SK-N-MC (cell line): ENCODE results near the gene POU3F1.

Source experiments
- DNase-seq: peaks from one replicate; pipeline ENCODE4 v3.0.0-alpha.2; 2011; ENCODE audit warnings: low read depth, low spot score
- H3K27ac ChIP-seq: fragments of 200-600 bp; sonication (generic); 2 replicates; pipeline ENCODE4 v1.5.1; 2016; ENCODE audit warnings: mixed run types
- H3K36me3 ChIP-seq: fragments of 200-600 bp; sonication (generic); 2 replicates; pipeline ENCODE4 v1.6.1; 2017; ENCODE audit warnings: antibody characterized with exemption, low read length, mixed read lengths; ENCODE audit not compliant: insufficient read depth
- H3K4me3 ChIP-seq: fragments of 200-600 bp; sonication (generic); 2 replicates; pipeline ENCODE4 v1.5.1; 2016
- H3K9ac ChIP-seq: fragments of 200-600 bp; sonication (generic); 2 replicates; pipeline ENCODE4 v1.8.0; 2017; ENCODE audit warnings: mixed run types, mixed read lengths; ENCODE audit not compliant: insufficient read length
- H3K9me3 ChIP-seq: fragments of 200-600 bp; sonication (generic); 2 replicates; pipeline ENCODE4 v1.6.1; 2017; ENCODE audit warnings: low read depth, mild to moderate bottlenecking, antibody characterized with exemption, low read length, moderate library complexity, mixed read lengths
- EZH2 ChIP-seq: fragments of 200-600 bp; sonication (generic); IDR thresholded peaks from one replicate; pipeline ENCODE4 v1.6.1; 2017; ENCODE audit warnings: antibody characterized with exemption
- FOXP2 ChIP-seq: optimal IDR thresholded peaks from 2 replicates; pipeline ENCODE3; 2011; ENCODE audit warnings: mild to moderate bottlenecking, moderate library complexity; ENCODE audit not compliant: insufficient read depth; ENCODE audit errors: extremely low read length, control extremely low read depth
- POLR2AphosphoS5 ChIP-seq: IDR thresholded peaks from 2 replicates; pipeline ENCODE4 v1.6.1; 2012; ENCODE audit warnings: mild to moderate bottlenecking, low read depth, low read length, borderline replicate concordance

The POU3F1 gene

DNA sequence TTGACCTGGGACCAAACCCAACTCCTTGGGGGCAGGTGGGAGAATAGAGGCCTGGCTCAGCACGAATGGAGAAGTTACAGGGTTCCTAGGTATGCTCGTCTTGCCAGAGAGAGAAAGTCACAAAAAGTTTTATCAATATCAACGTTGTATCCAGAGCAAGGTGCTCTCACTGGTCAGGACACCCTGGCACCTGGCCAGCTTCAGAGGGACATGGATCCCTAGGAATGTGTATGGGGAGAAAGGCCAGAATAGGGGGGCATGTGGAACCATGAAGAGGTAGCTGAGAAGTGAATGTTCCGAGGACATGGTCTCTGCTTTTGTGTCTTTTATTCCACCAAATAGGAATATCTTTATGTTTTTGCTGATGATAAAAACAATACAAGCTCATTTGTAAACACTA, 9.4 kb upstream of the POU3F1 start:
- H3K9ac ChIP-seq, result no peak overlapping the region
- TF ChIP-seq EZH2, result no peak
- no peak for TF ChIP-seq POLR2AphosphoS5
- no peak for TF ChIP-seq FOXP2
- H3K36me3 ChIP-seq, result no peaks in the 10 kb centered on the region
- no peak overlapping the region for H3K27ac ChIP-seq
- no peaks in the 10 kb centered on the region for H3K9me3 ChIP-seq
- H3K4me3 ChIP-seq, result no peak overlapping the region
- no peak for DNase-seq

DNA sequence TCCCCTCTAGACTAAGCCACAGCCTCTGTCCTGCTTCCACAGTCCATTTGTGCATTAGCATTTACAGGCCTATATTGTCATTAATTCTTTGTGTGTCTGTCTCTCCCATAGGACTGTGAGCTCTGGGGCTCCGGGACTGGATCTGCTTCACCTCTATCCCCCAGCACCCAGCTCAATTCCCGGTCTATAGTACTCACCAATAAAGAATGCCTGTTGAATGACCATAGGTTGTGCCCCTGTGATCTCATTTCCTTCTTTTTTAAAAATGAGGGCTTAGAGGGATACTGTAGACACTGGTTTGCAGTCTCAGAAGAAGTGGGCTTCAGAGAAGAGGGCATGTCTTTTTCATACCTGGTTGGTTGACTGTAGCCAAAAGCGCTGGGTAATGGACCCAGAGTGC, 8.8 kb upstream of the POU3F1 start:
- Histone ChIP-seq H3K27ac (no peak overlapping the region), H3K9ac (no peak overlapping the region), H3K9me3 (no peaks in the 10 kb centered on the region), H3K36me3 (no peaks in the 10 kb centered on the region), H3K4me3 (no peak overlapping the region)
- DNase-seq, result no peak
- no peak for TF ChIP-seq EZH2
- TF ChIP-seq FOXP2, result no peak
- no peak for TF ChIP-seq POLR2AphosphoS5

DNA sequence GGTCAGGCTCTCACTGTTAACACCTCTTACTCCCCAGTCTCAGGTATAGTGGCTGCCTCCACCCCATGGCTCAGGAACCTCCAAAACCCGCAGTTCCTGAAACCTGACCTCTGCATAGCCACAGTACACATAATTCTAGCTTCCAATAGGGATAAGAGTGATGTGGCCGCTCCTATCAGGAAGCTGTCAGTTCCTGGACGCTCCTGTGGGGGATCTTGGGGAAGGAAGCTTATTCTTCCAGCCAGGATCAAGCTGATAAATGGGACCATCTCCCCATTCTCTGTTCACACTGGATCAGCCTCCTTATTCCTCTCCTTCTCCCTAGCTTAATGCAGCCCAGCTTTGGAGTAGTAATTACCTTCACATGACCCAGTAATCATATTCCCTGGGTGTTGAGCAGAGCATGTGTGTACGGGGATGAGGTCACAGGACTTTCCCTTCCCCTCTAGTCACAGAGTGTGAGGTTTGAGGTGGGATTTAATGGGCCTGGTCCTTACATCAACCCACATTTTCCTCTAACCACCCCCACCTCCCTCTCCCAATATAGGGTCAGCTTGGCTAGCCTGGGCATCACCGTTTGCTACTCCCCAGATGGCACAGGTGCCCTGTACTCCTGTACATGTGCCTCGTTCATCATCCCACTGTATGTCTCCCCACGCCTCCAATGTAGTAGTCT, 7.0 kb upstream of the POU3F1 start:
- no peak for DNase-seq
- Histone ChIP-seq H3K4me3 (no peak overlapping the region), H3K9ac (no peak overlapping the region), H3K36me3 (no peaks in the 10 kb centered on the region), H3K9me3 (no peaks in the 10 kb centered on the region), H3K27ac (no peak overlapping the region)
- TF ChIP-seq FOXP2, result no peak
- TF ChIP-seq POLR2AphosphoS5, result no peak
- TF ChIP-seq EZH2, result no peak

DNA sequence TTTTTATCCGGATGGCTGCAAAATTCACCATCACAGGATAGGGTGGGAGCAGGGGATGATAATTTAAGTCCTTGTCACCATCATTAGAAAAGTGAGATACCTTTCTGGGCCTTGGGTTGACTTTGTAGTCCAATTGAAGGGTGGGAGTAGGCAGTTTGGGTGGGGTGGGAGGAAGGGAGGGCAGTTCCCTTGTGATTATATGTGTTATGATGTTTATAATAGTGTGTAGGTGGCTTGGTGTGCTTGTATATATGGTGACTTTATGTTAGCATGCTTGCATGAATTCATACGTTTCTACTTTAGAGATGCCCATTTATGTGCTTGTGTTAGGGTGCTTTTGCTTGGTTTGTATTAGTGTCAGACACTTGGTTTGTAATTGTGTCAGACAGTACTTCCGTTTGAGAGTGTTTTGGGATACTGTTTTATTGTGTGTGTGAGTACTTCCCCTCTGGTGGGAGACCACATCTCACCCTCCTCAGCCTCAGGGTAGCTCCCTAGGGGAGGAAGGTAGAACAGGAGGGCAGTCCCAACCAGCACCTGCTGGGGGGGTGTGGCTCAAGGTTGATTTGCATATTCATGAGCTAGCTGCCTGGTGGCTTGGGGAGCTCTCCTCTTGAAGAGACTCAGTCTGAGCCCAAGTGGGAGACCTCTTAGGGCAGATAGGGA, 6.3 kb upstream of the POU3F1 start:
- no peak overlapping the region for H3K27ac ChIP-seq
- H3K4me3 ChIP-seq, result no peak overlapping the region
- TF ChIP-seq FOXP2 (no peak), POLR2AphosphoS5 (no peak), EZH2 (no peak)
- no peaks in the 10 kb centered on the region for H3K36me3 ChIP-seq
- no peak overlapping the region for H3K9ac ChIP-seq
- no peak for DNase-seq
- no peaks in the 10 kb centered on the region for H3K9me3 ChIP-seq

DNA sequence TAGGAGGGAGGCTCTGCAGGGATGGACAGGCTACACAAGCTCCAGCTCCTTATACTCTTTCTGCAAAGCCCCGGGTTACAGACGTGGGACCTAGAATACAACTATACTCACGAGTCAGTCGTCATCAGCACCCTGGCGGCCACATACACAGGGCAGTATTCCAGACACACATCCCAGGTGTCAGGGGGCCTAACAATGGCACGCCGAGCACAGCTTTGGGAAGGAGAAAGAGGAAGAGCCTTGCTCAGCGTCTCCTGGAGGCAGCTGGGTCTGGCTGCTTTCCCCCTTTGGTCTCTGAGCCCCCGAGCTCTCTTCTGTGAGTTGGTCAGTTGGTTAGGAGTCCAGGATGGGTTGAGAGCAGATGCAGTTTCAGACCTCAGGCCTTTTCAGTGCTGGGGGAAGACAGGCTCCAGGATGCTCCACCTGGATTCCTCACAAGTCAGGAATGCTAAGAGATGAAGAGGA, 4.5 kb upstream of the POU3F1 start:
- Histone ChIP-seq H3K9me3 (no peaks in the 10 kb centered on the region), H3K4me3 (peak overlapping the region; percentile 48), H3K27ac (peak overlapping the region; percentile 75; the same call in 1 of the 2 replicates), H3K36me3 (no peaks in the 10 kb centered on the region), H3K9ac (no peak overlapping the region)
- TF ChIP-seq EZH2 (no peak), FOXP2 (no peak), POLR2AphosphoS5 (no peak)
- DNase-seq, result no peak

DNA sequence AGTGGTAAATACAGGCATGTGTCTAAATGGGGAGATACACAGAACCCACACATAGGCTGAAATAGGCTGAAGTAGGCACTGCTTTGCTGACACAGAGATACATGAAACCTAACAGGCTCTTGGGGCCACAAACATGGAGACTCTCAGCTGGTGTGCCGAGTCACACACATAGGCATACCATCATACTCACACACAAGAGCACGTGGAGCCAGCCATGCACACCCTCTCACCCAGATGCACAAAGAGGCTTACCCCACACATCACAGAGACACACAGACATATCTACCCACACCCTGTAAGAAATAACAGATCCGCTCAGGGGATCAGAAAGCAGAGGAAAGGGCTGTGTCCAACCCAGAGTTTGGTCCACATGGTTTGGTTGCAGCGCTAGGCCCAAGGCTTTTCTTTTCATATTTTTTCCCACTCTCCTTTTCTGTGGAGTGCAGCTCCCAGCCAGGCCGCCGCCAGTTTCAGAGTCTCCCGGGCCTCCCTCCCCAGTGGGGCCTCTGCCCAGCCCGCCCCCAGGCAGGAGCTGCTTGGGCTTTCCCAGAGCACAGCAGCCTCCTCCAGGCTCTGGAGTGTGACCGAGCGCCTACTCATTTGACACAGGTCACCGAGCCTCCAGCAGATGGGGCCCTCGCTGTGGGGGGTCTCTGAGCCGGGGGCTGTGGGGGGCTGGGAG, 3.9 kb upstream of the POU3F1 start:
- Histone ChIP-seq H3K9me3 (no peaks in the 10 kb centered on the region), H3K4me3 (peak overlapping the region; percentile 48), H3K9ac (peak overlapping the region; percentile 50), H3K36me3 (no peaks in the 10 kb centered on the region), H3K27ac (peak overlapping the region; percentile 75)
- TF ChIP-seq POLR2AphosphoS5 (no peak), EZH2 (no peak), FOXP2 (no peak)
- DNase-seq, result no peak

DNA sequence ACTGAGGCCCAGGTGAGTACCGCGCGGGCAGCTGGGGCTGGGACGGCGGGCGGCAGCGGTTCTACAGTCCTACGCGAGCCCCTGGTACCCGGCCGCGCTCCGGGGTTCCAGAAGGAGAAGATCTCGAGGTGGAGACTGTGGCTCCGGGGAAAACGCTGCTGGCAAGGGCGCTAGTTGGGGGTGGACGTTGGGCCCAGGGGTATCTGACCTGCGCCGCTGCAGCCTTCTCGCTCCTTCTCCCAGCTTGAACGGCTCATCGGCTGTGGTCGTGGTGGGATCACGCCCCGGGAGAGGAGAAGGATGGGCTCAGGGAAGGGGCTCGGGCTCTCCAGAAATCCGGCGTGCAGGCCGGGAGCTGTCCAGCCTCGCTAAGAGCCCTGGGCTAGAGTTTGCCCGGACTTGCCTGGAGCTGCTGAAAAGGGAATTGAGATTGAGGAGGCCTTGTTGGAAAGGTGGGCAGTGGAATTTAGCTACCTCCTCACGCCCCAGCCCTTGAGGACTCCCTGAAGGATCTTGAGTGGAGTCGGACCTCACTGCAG, 1.1 kb upstream of the POU3F1 start:
- TF ChIP-seq POLR2AphosphoS5, result no peak
- no peak for TF ChIP-seq FOXP2
- H3K9ac ChIP-seq, result no peak overlapping the region
- no peak for DNase-seq
- peaks cover 13% of the 10 kb centered on the region for H3K36me3 ChIP-seq
- peak overlapping the region; percentile 88 for H3K4me3 ChIP-seq
- H3K9me3 ChIP-seq, result no peaks in the 10 kb centered on the region
- no peak overlapping the region for H3K27ac ChIP-seq
